Esophagus muscularis mucosa (tissue), 4 donors: ENCODE results near the gene HNF1A. TPM values are rescaled to one million over a fixed set of nuclear protein-coding genes. Genes with fewer than 3 reads are reported as not detected.

Source experiments
- DNase-seq: peaks from one replicate; pipeline ENCODE4 v3.0.0-alpha.2; 2017; ENCODE audit errors: extremely low spot score
- H3K27ac ChIP-seq, 4 donors: fragments of 200-600 bp; sonication (generic); replicated peaks in 1 of 4; 1 replicate in 3 of 4; 2 replicates in 1 of 4; pipeline ENCODE4 v1.5.1; 2016 to 2019; ENCODE audit warnings: mild to moderate bottlenecking in 1 of 4
- H3K27me3 ChIP-seq, 4 donors: fragments of 200-600 bp; sonication (generic); one replicate each; pipeline versions ENCODE4 v1.5.1 to v1.6.0; 2016 to 2019
- H3K36me3 ChIP-seq, 4 donors: fragments of 200-600 bp; sonication (generic); one replicate each; pipeline ENCODE4 v1.5.1; 2016 to 2019
- H3K4me1 ChIP-seq, 4 donors: fragments of 200-600 bp; sonication (generic); one replicate each; pipeline ENCODE4 v1.5.1; 2016 to 2019
- H3K4me3 ChIP-seq, 4 donors: fragments of 200-600 bp; sonication (generic); 1 replicate in 2 of 4; 2 replicates in 2 of 4; pipeline ENCODE4 v1.5.1; 2016 to 2019; ENCODE audit warnings: mild to moderate bottlenecking in 4 of 4, moderate library complexity in 1 of 4
- H3K9me3 ChIP-seq, 4 donors: fragments of 200-600 bp; sonication (generic); 1 replicate in 3 of 4; 2 replicates in 1 of 4; pipeline ENCODE4 v1.5.1; 2016 to 2019
- CTCF ChIP-seq, 3 experiments: fragments of 200-600 bp in 2 of 3; fragments of 450-650 bp in 1 of 3; sonication (generic) in 2 of 3; IDR thresholded peaks; one replicate each; pipeline ENCODE4 v1.5.1; 2017 to 2019; ENCODE audit warnings: antibody characterized with exemption in 3 of 3, mild to moderate bottlenecking in 2 of 3, moderate library complexity in 1 of 3
- EP300 ChIP-seq: sonication (generic); formaldehyde crosslinking; IDR thresholded peaks from one replicate; pipeline ENCODE4 v1.6.1; 2017; ENCODE audit warnings: antibody characterized with exemption
- POLR2A ChIP-seq: fragments of 450-650 bp; IDR thresholded peaks from one replicate; pipeline ENCODE4 v1.6.1; 2017; ENCODE audit warnings: antibody characterized with exemption, moderate library complexity, mild to moderate bottlenecking, low read depth
- POLR2AphosphoS5 ChIP-seq, 2 donors: sonication (generic); formaldehyde crosslinking; IDR thresholded peaks; one replicate each; pipeline ENCODE4 v1.6.1; 2017; ENCODE audit warnings: antibody characterized with exemption in 2 of 2
- WGBS: methylation state at CpG from one replicate; pipeline ENCODE4 v1.1.5; 2018; 5-methylcytosine and 5-hydroxymethylcytosine counted together
- intact Hi-C: fragments of 100-400 bp; cut with DNase I; formaldehyde crosslinking; loops from one replicate; pipeline ENCODE4 v1.15.1; 2023
- total RNA-seq, 4 donors: library from RNA; depleted of rRNA; stranded (reverse); fragments of >200 nt; gene quantifications; one replicate each; pipeline versions ENCODE4 v1.1.0 to v1.2.1, GENCODE V29; 2016

The HNF1A gene
- total RNA-seq, 4 donors from 2014 or later: not detected

- Histone ChIP-seq H3K27ac (no peak overlapping the region), H3K9me3 (no peaks in the 10 kb centered on the region), H3K27me3 (peaks cover 0 to 14% (median 0%) of the 10 kb centered on the region in 4 donors), H3K4me1 (no peaks in the 10 kb centered on the region), H3K4me3 (no peak overlapping the region), H3K36me3 (no peaks in the 10 kb centered on the region)
- intact Hi-C loops: no loop called here
- DNase-seq: no peak
- WGBS: 76% methylated on average over 9 of the region's 9 CpGs
- TF ChIP-seq CTCF (IDR thresholded peaks at IDR 0.05) (no peak), EP300 (no peak), POLR2A (no peak), POLR2AphosphoS5 (IDR thresholded peaks at IDR 0.05) (no peak)
These were observed 45.3 kb upstream of the HNF1A start for GRCh38 chr12:120932956-120933526.

- no peaks in the 10 kb centered on the region for H3K4me1 ChIP-seq
- H3K36me3 ChIP-seq: no peaks in the 10 kb centered on the region
- 83% methylated on average over 6 of the region's 6 CpGs for WGBS
- H3K27ac ChIP-seq: no peak overlapping the region
- H3K27me3 ChIP-seq: peaks cover 0 to 22% (median 0%) of the 10 kb centered on the region in 4 donors
- H3K9me3 ChIP-seq: no peaks in the 10 kb centered on the region
- intact Hi-C loops: no loop called here
- H3K4me3 ChIP-seq: no peak overlapping the region
- DNase-seq: no peak
- TF ChIP-seq CTCF (IDR thresholded peaks at IDR 0.05) (no peak), EP300 (no peak), POLR2A (no peak), POLR2AphosphoS5 (IDR thresholded peaks at IDR 0.05) (no peak)
These were observed 44.6 kb upstream of the HNF1A start for GRCh38 chr12:120933786-120934185.

GRCh38 chr12:120936197-120936596, 42.1 kb upstream of the HNF1A start:
- no peak for TF ChIP-seq CTCF (IDR thresholded peaks at IDR 0.05)
- no peak for TF ChIP-seq POLR2AphosphoS5 (IDR thresholded peaks at IDR 0.05)
- no peak for TF ChIP-seq POLR2A
- no peak for TF ChIP-seq EP300
- Histone ChIP-seq H3K9me3 (no peaks in the 10 kb centered on the region), H3K36me3 (no peaks in the 10 kb centered on the region), H3K4me3 (no peak overlapping the region), H3K4me1 (no peaks in the 10 kb centered on the region), H3K27me3 (peaks cover 0 to 22% (median 0%) of the 10 kb centered on the region in 4 donors), H3K27ac (no peak overlapping the region)
- no peak for DNase-seq
- intact Hi-C loops: no loop called here
- WGBS: 46% methylated on average over 2 of the region's 2 CpGs

GRCh38 chr12:120938496-120938895, 39.8 kb upstream of the HNF1A start:
- intact Hi-C loops: no loop called here
- Histone ChIP-seq H3K4me3 (no peak overlapping the region), H3K9me3 (no peaks in the 10 kb centered on the region), H3K27me3 (peaks cover 0 to 22% (median 0%) of the 10 kb centered on the region in 4 donors), H3K36me3 (no peaks in the 10 kb centered on the region), H3K27ac (no peak overlapping the region), H3K4me1 (no peaks in the 10 kb centered on the region)
- TF ChIP-seq EP300: no peak
- TF ChIP-seq POLR2AphosphoS5 (IDR thresholded peaks at IDR 0.05): no peak
- no peak for TF ChIP-seq POLR2A
- no peak for TF ChIP-seq CTCF (IDR thresholded peaks at IDR 0.05)
- no peak for DNase-seq
- 75% methylated on average over 3 of the region's 3 CpGs for WGBS

GRCh38 chr12:120939523-120939922, 38.8 kb upstream of the HNF1A start:
- no peak overlapping the region for H3K27ac ChIP-seq
- DNase-seq: no peak
- WGBS: 32% methylated on average over 3 of the region's 3 CpGs

More at GRCh38 chr12:120939523-120939922, 38.8 kb upstream of the HNF1A start:
- peaks cover 0 to 22% (median 0%) of the 10 kb centered on the region in 4 donors for H3K27me3 ChIP-seq
- intact Hi-C loops: no loop called here
- H3K4me1 ChIP-seq: no peaks in the 10 kb centered on the region
- H3K36me3 ChIP-seq: no peaks in the 10 kb centered on the region
- H3K9me3 ChIP-seq: no peaks in the 10 kb centered on the region
- TF ChIP-seq POLR2A (no peak), POLR2AphosphoS5 (IDR thresholded peaks at IDR 0.05) (no peak), EP300 (no peak), CTCF (IDR thresholded peaks at IDR 0.05) (no peak)
- no peak overlapping the region for H3K4me3 ChIP-seq
